ENCODE results near the gene SOBP. TPM values are rescaled to one million over a fixed set of nuclear protein-coding genes. Genes with fewer than 3 reads are reported as not detected.
"Not testable (repeated sequence)": the region's sequence is repeated elsewhere in the genome, so short reads cannot be mapped to it uniquely, and the experiment has no call there.

SOBP gene, protein sequence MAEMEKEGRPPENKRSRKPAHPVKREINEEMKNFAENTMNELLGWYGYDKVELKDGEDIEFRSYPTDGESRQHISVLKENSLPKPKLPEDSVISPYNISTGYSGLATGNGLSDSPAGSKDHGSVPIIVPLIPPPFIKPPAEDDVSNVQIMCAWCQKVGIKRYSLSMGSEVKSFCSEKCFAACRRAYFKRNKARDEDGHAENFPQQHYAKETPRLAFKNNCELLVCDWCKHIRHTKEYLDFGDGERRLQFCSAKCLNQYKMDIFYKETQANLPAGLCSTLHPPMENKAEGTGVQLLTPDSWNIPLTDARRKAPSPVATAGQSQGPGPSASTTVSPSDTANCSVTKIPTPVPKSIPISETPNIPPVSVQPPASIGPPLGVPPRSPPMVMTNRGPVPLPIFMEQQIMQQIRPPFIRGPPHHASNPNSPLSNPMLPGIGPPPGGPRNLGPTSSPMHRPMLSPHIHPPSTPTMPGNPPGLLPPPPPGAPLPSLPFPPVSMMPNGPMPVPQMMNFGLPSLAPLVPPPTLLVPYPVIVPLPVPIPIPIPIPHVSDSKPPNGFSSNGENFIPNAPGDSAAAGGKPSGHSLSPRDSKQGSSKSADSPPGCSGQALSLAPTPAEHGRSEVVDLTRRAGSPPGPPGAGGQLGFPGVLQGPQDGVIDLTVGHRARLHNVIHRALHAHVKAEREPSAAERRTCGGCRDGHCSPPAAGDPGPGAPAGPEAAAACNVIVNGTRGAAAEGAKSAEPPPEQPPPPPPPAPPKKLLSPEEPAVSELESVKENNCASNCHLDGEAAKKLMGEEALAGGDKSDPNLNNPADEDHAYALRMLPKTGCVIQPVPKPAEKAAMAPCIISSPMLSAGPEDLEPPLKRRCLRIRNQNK
- polyA plus RNA-seq (ENCODE audit: insufficient read length in 3 of 3), result 10 to 100 TPM; 10.4 to 12.0 (median 10.6) TPM

DNA sequence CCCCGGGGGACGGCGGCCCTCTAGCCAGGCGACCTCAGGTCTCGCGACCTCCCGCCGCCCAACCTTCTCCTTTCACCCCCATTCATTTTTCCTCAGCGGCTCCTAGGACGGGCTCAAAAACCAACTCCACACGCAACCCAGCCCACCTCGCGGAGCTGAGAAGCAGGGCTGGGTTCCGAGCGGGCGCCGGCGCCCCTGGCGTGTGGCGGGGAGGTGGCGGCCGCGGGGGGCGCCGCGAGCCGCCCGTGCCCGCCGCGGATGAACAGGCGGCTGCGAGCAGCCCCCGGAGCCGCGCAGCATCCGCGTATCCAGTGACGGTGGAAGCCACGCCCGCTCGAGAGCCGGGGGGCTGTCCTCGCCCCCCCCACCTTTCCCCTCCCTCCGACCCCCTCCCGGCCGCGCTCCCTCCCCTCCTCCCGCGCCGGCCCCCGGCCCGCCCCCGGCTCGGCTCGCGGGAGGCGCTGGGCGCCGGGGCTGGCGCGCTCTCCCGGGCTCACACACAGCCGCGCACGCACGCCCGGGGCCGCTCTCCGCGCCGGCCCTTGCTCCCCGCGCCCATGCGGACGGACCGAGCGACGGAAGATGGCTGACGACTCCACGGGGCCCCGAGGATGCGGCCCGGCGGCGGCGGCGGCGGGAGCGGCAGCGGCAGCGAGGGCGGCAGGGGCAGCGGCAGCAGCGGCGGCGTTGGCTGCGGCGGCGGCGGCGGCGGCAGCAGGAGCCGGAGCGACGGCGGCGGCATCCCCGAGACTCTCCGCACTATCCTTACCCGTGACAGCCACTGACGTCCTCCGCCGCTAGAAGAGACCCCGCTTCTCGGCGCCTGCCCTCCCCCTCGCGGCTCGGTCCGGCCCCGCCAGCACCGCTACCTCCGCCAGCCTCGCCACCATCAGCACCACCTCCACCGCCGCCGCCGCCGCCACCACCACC lies at the start of gene SOBP:
Gene SOBP (plus strand): TSS at position 482 of the 930 bp plus-strand sequence. CDS start 500 bp downstream, outside the sequence.
- DNase-seq (ENCODE audit: low read depth in 3 of 3, low spot score in 2 of 3), result no peak

DNA sequence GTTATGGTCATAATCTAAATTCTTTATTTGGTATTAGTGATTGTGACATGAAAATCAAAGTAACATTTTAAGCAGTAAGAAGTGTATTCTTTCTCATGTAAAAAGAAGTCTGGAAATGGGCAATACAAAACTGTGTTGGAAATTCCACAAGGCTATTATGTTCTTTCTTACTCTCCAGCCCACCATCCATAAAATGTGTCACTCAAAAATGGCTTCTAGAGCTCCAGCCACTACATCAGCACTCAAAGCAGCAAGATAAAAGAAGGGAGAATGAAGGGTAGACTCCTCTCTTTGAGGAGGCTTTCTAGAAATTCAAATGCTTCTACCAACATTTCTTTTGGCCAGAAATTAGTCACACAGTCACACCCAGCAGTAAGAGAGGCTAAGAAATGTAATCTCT lies 49.0 kb upstream of the SOBP start:
- no peak for DNase-seq (ENCODE audit: low read depth in 3 of 3, low spot score in 2 of 3)

DNA sequence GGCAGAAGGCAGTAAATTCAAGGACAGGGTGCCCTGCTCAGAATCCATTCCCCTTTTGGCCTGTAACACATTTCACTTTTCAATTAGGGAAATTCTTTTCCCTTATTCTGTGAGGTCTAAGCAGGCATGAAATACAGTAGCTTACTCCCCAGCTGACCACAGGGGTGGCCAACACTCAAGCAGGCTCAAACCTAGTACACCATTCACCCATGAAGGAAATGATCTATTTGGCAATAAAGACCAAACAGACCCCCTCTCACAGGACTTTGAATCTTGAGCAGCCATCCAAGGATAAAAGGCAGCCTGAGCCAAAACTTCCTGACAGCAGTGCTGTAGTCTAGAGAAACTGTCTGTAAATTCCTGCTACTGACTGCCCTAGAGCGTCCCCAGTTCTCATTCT lies 48.2 kb upstream of the SOBP start:
- DNase-seq (ENCODE audit: low read depth in 3 of 3, low spot score in 2 of 3), result no peak

DNA sequence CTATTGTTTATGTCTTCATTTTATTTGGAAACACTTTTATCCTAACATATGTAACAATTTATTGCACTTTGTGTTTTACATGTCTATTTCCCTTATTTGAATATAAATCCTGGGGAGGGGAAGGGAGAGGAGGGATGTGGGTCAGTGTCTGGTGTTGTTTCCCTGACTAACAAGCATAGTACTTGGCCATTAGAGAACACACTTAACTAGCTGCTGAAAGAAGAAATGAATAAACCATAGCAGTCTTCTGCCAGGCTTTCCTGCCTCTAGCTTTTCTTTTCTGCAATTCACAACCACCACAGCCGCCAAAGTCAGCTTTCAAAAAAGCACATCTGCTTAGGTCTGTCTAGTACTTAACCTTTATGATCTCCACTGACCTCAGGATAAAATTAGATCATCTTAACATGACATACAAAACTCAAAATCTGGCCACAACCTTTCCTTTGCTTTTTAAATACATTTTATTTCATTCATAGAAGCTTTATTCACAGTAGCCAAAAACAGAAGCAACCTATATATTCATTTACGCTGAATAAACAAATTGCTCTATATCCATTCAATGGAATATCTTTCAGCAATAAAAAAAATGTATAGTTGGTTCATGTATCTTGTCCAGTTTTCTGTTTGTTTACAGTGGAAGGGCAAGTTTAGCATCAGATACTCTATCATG lies 46.8 kb upstream of the SOBP start:
- DNase-seq (ENCODE audit: low read depth in 3 of 3, low spot score in 2 of 3), result no peak

DNA sequence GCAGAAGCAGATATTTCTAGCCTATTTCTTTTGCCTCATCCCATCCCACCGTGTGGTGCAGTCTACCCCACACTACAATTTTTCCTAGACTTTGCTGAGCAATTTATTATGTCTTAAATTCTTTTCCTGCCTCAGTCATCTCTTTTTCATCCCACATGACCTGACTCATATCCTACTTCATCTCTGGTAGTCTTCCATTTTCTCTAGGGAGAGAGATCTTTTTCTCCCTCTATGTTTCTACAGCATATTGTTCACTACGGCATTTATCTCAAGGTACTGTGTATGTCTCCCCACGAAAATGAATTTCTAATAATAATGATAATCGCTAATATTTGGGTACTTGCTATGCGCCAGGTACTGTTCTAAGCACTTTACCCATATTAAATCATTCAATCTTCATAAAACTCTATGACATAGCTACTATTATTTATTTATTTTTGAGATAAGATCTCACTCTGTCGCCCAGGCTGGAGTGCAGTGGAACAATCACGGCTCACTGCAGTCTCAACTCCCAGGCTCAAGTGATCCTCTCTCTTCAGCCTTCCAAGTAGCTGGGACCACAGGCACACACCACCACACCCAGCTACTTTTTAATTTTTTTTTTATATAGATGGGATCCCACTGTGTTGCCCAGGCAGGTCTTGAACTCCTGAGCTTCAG lies 46.2 kb upstream of the SOBP start:
- DNase-seq (ENCODE audit: low read depth in 3 of 3, low spot score in 2 of 3), result no peak

DNA sequence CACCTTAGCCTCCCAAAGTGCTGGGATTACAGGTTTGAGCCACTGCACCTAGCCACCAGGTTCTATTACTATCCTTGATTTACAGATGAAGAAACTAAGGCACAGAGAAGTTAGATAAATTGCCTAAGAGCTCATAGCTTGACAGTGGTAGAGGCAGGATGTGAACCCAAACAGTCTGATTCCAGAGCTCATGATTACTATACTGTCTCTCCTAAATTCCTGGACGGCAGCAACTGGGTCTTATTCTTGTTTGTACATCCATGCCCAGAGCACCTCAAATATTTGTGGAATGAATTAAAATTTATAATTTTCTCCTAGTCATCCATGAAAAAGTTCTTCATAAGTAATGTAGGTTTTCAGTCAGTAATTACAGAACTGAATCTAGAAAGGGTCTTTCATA lies 45.6 kb upstream of the SOBP start:
- DNase-seq (ENCODE audit: low read depth in 3 of 3, low spot score in 2 of 3), result no peak

DNA sequence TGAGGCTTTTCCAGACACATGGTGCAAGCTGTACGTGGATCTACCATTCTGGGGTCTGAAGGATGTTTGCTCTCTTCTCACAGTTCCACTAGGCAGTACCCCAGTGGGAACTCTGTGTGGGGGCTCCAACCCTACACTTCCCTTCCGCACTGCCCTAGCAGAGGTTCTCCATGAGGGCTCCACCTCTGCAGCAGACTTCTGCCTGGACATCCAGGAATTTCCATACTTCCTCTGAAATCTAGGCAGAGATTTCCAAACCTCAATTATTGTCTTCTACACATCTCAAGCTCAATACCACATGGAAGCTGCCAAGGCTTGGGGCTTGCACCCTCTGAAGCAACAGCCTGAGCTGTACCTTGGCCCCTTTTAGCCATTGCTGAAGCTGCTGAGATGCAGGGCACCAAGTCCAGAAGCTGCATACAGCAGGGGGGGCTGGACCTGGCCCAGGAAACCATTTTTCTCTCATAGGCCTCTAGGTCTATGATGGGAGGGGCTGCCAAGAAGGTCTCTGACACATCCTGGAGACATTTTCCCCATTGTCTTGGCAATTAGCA lies 42.2 kb upstream of the SOBP start:
- DNase-seq (ENCODE audit: low read depth in 3 of 3, low spot score in 2 of 3), result no peak

DNA sequence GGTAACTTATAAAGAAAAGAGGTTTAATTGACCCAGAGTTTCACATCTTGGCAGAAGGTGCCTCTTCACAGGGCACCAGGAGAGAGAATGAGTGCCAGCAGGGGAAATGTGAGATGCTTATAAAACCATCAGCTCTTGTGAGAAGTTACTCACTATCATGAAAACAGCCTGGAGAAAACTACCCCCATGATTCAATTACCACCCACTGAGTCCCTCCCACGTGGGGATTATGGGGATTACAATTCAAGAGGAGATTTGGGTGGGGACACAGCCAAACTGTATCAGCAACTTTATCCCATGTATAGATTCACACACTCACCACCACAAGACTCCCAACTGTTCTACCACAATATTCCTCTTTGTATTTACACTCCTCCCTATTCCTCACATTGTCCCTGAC lies 41.1 kb upstream of the SOBP start:
- no peak for DNase-seq (ENCODE audit: low read depth in 3 of 3, low spot score in 2 of 3)

DNA sequence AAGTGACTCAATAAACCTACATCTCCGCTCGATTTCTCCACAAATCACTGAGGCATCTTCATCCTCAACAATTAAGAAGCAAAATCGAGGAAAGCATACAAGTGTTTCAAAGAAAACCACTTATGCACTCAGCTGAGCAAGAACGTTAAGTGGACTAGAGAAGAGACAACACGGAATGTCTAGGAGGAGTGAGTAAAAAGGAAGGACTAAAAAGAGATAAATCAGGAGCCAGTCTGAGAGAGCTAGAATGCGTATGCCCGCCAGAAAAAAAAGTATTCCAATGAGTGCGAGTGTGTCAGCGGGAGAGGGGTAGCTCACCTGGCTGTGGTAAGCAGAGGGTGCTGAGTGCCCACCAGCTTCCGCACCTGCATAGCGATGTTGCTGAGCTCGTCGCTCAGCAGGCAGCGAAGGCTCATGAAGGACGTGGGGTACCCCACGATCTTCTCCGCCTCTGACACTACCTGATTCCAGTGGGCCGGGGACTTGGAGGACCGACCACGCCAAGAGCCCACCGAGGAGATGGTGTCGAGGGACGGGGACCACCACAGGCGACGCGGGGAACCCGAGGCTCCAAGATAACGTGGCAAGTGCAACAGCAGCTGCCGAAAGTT lies 31.1 kb upstream of the SOBP start:
- peak in 1 of 3 donors; percentile 15 for DNase-seq (ENCODE audit: low read depth in 3 of 3, low spot score in 2 of 3)

DNA sequence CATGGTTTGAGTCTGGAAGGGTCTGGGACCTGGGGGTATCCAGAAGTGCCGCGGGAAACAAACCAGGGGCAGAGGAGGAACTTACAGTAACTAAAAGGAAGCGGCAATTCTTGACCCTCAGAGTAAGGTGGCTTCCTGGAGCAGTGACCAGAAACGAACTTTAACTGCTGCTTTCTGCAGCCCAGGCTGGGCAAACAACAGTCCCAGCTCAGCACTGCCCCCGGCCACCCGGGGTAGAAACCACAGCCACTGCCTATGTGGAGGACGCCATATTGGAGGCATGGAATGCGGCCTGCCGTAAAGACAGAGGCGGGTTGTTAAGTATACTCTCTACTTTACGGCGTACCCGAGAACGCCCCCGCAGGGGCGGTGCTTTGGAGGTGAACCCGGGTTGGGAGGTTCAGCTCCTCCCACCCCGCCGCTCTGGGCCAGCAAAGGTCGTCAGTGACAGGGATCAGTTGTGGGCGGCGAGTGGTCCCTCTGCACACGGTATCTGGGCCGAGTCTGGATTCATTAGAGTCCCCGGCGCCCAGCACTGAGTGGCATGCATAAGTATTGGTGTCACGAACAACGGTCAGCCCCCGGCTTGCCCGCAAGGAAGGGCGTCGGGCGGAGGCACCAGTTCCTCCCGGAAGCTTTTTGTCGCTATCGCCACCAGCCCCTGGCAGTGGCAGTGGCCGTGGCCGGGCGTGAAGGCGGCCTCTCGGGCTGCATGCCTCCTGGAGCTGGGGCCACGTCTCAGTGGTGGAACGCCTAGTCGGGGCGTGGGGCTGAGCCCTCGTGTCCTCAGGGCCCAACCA lies 30.4 kb upstream of the SOBP start, which contains the start of gene PDSS2:
Gene PDSS2 (minus strand): TSS at position 282 of the 800 bp plus-strand sequence. CDS start 279 bp downstream, at position 3.
- DNase-seq (ENCODE audit: low read depth in 3 of 3, low spot score in 2 of 3), result peak; percentile 91 to 95 (median 94)

DNA sequence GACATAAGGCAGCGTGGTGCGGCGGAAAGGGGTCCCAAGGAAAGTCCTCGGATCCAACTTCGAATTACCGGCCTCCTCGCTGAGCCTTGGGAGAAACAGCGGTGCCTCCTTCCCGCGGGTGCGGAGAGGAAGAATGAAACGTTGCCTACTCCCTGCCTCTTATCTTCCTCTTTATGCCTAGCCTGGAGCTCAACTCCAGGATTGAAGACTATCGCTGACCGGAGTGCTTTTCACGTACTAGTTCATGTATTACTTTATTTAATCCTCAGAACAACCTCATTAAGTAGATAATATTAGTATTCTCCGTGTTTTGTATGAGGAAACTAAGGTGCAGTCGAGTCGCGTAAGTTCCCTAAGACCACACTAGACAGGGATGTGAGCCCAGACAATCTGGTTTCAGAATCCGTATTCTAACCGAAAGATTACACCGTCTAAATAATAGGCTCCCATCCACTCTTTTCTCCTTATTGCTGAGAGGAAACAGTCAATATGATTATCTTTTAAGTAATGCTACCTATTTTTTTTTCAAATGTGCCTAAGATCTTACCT lies 29.8 kb upstream of the SOBP start:
- DNase-seq (ENCODE audit: low read depth in 3 of 3, low spot score in 2 of 3), result no peak

DNA sequence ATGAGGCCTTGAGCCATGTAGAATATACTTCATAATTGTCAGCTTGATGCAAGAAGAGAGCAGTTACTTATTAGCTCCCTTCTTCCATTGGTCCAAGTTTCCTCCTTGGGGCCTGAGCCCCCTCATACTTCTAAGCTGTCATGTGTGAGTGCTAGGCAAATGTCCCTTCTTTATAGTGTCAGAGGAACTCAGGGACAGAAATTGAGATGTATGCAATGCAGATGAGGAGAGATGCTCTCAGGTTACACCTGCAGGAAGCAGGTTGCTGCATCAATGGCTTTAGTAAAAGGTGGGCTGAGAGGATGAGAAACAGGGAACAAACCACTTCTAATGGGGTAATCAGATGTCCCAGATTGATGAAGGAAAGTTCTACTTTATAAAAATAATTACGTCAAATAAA lies 23.9 kb upstream of the SOBP start:
- no peak for DNase-seq (ENCODE audit: low read depth in 3 of 3, low spot score in 2 of 3)

DNA sequence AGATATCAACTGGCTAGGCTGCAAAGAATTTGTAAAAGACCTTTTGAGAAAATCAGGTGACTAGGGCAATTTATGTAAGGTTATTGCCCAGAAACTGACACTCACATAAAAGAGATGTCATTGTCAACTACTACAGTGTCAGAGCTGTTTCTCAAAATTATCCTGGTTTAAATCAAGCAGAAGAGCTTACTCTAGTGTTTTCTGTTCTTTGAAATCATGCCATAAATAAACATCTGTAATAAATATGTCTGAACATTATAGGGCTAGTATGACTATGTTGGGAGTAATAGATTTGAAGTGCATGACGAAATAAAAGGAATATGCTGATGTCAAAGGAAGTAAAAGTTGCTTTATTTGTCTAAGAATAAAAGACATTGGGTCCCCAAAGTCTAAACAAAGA lies 19.6 kb upstream of the SOBP start:
- DNase-seq (ENCODE audit: low read depth in 3 of 3, low spot score in 2 of 3), result no peak

DNA sequence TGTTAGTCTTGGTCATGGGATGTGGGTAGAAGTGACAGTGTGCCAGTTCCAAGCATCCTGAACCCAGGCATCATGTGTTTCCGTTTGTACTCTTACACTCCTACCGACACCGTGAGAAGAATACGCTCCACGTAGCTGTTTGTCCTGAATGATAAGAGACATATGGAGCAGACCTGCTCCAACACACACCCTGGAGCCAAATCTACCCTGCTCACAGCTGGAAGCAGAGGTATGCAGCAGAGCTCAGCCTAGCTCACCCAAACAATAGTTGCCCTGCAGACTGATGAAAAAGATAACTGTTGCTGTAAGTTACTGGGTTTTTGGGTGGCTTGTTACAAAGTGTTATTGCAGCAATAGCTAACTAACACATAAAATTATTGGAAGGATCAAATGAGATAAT lies 16.3 kb upstream of the SOBP start:
- DNase-seq (ENCODE audit: low read depth in 3 of 3, low spot score in 2 of 3), result no peak

DNA sequence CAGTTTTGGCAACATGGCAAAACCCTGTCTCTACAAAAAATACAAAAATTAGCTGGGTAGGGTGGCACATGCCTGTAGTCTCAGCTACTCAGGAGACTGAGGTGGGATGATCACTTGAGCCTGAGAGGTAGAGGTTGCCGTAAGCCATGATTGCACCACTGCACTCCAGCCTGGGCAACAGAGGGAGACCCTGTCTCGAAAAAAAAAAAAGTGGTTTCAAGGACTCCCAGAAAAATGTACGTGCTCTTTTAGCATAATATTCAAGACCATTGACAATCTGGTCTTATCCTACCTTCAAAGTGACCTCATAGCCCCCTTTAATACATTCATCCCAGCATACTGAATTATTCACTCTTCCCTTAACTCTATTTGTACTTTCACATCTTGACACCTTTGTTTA lies 14.6 kb upstream of the SOBP start:
- not testable (repeated sequence) for DNase-seq (ENCODE audit: low read depth in 3 of 3, low spot score in 2 of 3)

DNA sequence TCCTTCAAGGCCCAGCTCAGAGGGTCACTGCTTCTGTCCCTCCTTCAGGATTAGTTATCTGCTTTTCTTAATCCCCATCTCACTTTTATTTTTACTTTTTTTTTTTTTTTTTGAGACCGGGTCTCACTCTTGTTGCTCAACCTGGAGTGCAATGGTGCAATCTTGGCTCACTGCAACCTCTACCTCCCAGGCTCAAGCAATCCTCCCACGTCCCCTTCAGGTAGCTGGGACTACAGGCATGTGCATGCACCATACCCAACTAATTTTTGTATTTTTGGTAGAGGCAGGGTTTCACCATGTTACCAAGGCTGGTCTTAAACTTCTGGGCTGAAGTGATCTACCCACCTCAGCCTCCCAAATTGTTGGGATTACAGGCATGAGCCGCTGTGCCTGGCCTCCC lies 14.1 kb upstream of the SOBP start:
- DNase-seq (ENCODE audit: low read depth in 3 of 3, low spot score in 2 of 3), result not testable (repeated sequence)

DNA sequence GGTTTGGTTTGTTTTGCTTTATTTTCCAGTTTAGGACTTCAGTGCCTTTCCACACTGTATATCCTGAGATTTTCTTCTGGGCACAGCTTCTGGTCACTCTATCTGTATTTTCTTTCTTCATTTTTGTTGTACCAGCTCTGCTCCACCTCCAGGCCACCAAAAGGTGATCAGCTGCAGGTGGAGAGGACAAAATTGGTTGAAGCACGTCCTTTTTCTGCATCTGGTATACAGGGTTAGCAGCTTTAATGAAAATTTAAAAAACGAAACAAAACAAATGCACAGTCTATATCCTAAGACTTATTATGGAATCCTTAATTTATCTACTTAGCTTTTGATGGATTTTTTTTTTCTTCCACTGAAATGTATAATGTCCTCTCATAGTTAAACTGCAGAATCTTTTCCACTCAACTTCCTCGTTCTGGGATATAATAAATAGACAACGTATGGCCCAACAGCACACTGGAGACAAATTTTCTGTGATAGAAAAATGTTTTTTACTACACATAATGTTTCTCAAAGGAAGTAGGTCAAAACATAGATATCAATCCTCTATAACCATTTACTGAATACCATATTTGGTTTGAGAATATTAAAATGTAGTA lies 10.7 kb upstream of the SOBP start:
- no peak for DNase-seq (ENCODE audit: low read depth in 3 of 3, low spot score in 2 of 3)
